ENCODE results near the gene INS.
"Not testable (repeated sequence)": the region's sequence is repeated elsewhere in the genome, so short reads cannot be mapped to it uniquely, and the experiment has no call there.

Gene INS

DNA sequence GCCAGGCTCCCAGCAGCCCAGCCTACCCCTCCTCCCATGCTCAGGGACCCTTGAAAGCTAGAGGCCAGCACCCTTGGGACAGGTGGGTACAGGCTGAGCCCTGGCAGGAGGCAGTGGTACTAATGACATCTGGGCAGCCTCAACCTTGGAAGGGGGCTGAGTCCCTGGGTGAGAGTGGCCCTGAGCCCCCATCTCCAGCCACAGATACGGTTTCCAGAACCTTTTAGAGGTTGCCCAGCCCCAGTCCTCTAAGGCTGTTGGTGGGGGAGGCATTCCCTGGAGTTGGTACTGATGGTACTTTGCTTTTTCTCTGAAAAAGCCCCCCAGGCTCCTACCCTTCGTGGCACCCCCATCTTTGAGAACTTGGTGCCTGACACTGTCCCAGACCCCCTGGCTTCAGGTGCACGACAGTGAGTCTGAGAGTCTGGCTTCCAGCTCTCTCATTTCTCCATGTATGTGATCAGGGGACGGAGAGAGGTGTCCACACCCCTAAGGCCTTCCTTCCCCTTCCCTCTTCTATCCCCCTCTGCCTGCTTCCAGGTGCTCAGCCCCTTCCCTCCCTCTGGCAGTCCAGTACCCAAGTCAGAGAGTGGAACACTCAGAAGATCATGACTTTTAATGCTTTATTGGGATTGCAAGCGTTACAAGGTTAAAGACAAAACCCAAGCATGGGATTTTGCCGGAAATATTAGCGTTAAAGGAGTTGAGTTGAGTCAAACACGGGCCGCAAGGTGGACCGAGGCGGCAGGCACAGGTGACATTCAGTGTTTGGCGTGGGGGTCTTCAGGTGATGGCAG, 32.3 kb downstream of the INS start:
- in situ Hi-C loops (cut with HindIII; ENCODE audit: low pct_ligation_motif_present, low pct_unique_long_range_greater_than_20kb, low sequenced_read_pairs) = no loop called here
- DNase-seq = no peak

- DNase-seq = no peak
- in situ Hi-C loops (cut with HindIII; ENCODE audit: low pct_ligation_motif_present, low pct_unique_long_range_greater_than_20kb, low sequenced_read_pairs) = no loop called here
These were observed 32.9 kb downstream of the INS start for GRCh38 chr11:2128130-2128510.

DNA sequence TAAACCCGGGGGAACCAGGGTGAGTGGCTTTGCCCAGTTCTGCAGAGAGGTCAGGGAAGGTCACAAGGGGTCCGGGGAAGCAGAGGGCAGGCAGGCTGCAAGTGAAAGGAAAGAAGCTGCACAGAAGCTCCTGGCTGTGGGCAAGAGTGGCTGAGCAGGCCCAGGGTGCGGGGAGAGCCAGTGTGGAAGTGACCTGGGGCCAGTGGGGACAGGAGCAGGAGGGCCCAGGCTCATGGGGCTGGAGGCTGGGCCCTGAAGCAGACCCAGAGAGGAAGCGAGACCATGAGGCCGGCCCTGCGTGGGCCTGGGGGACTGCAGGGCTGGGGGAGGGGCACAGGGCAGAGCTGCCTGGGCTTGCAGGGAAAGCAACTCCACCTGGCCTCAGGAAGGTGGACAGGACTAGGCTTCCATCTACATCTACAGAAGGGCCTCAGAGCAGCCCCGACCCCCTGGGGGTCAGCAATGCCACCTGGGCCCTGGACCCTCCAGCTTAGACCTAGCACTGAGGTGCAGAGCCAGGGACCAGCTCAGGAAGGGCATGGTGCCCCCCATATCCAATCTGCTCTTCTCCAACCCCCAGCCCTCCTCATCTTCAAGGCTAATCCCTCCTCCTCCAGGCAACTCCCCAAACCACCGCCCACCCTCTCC, 33.4 kb downstream of the INS start:
- no peak for DNase-seq
- in situ Hi-C loops (cut with HindIII; ENCODE audit: low pct_ligation_motif_present, low pct_unique_long_range_greater_than_20kb, low sequenced_read_pairs) = no loop called here

GRCh38 chr11:2126520-2127085, 34.4 kb downstream of the INS start:
- no peak for DNase-seq
- in situ Hi-C loops (cut with HindIII; ENCODE audit: low pct_ligation_motif_present, low pct_unique_long_range_greater_than_20kb, low sequenced_read_pairs) = no loop called here

DNA sequence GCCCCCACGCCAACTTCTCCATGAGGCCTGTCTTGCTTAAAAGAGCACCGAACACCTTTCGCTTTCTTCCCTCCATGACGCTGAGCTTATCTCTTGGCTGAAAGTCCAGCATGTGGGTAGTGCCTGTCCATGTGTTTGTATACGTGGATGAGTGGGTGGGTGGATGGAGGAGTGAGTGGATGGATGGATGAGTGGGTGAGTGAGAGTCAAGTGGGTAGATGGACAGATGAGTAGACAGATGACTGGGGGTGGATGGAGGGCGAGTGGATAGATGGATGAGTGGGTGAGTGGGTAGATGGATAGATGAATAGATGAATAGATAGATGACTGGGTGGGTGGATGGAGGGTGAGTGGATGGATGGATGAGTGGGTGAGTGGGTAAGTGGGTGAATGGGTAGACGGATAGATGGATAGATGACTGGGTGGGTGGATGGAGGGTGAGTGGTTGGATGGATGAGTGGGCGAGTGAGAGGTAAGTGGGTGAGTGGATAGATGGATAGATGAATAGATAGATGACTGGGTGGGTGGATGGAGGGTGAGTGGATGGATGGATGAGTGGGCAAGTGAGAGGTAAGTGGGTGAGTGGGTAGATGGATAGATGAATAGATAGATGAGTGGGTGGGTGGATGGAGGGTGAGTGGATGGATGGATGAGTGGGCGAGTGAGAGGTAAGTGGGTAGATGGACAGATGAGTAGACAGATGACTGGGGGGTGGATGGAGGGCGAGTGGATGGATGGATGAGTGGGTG, 36.1 kb downstream of the INS start:
- in situ Hi-C loops (cut with HindIII; ENCODE audit: low pct_ligation_motif_present, low pct_unique_long_range_greater_than_20kb, low sequenced_read_pairs); DNase-seq: not testable (repeated sequence)

DNA sequence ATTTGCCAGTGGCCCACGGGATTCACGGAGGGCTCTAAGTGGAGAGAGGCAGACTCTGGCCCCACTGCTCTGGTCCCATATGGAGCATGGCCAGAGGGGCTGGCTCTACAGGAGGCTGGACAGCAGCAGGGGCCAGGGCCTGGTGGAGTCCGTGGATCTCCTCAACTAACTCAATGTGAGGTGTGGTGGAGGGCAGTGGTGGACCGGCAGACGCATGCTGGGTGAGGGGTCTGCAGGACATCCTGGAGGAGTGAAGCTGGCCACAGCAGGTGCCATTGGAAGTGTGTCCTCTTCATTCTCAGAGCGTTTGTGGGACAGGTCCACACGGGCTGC, 37.4 kb downstream of the INS start:
- in situ Hi-C loops (cut with HindIII; ENCODE audit: low pct_ligation_motif_present, low pct_unique_long_range_greater_than_20kb, low sequenced_read_pairs) = no loop called here
- DNase-seq = no peak

DNA sequence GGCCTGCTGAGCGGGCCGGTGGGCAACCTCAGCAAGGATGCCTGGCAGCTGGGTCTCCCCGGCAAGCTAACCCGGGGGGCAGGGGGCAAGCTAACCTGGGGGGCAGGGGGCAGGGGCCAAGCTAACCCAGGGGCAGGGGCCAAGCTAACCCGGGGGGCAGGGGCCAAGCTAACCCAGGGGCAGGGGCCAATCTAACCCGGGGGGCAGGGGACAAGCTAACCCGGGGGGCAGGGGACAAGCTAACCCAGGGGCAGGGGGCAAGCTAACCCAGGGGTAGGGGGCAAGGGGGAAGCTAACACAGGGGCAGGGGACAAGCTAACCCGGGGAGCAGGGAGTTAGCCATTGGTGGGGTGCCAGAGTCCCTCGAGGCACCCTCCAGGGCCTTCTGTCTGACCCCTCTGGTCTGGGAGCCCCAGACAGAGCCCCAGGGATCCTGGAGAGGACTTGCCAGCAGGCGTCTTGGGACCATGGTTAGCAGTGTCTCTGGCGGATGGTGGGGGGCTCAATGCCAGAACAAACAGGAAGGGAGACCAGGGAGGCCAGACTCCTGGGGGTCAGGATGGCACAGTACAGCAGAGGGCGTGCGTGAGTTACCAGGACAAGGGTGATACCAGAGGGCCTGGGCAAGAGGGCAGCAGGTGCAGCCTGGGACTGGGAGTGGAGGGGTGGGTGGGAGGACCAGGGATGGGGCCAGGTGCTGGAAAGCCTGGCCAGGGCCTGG, 37.9 kb downstream of the INS start:
- DNase-seq = no peak
- in situ Hi-C loops (cut with HindIII; ENCODE audit: low pct_ligation_motif_present, low pct_unique_long_range_greater_than_20kb, low sequenced_read_pairs) = no loop called here

DNA sequence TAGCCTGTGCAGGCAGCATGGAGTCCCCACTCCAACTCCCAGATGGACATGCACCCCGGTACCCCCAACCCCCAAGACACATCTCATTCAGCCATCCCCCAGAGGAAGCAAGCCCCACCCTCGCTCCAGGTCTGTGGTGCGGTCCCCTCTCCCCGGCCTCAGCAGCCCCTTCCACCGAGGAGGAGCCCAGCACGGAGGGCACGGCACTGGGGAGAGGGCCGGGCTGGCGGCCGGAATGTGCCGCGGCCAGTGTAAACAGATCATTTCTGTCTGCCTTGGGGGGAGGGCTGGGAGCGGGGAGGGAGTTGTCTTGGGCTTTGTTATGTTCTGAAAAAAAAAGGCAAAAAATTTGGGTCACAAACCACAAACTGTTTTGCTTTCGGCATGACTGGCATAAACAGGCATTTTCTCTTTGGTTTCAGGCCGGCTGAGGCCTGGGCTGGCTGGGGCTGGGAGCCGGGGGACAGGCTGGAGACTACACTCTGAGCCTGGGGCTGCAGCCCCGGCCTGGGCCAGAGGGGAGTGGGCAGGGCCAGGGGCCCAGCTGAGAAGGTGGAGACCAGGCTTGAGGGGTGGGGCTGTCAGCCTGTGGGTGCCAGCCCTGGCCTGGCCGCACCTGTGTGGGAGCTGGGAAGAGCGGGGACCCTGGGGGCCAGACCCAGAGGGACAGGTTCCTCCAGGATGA, 38.6 kb downstream of the INS start:
- in situ Hi-C loops (cut with HindIII; ENCODE audit: low pct_ligation_motif_present, low pct_unique_long_range_greater_than_20kb, low sequenced_read_pairs) = no loop called here
- DNase-seq = no peak

- in situ Hi-C loops (cut with HindIII; ENCODE audit: low pct_ligation_motif_present, low pct_unique_long_range_greater_than_20kb, low sequenced_read_pairs) = no loop called here
- no peak for DNase-seq
These were observed 39.5 kb downstream of the INS start for GRCh38 chr11:2121227-2122130.

- in situ Hi-C loops (cut with HindIII; ENCODE audit: low pct_ligation_motif_present, low pct_unique_long_range_greater_than_20kb, low sequenced_read_pairs) = no loop called here
- no peak for DNase-seq
These were observed 40.5 kb downstream of the INS start for GRCh38 chr11:2120359-2121100.

DNA sequence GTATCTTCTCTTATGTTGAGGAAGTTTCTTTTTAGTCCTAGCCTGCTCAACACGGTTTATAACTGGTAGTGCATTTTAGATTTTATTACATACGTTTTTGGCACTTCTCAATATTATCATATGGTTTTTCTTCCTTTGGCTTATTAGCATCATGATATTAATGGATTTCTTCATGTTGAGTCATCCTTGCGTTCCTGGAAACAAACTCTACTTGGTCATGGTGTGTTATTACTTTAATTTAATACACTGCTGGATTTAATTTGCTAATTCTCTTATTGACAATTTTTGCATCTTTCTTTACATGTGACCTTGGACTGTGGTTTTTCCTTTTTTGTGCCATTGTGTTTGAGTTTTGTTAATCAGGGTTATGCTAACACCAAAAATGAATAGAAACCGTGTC, 42.3 kb downstream of the INS start:
- DNase-seq = no peak
- in situ Hi-C loops (cut with HindIII; ENCODE audit: low pct_ligation_motif_present, low pct_unique_long_range_greater_than_20kb, low sequenced_read_pairs) = no loop called here

DNA sequence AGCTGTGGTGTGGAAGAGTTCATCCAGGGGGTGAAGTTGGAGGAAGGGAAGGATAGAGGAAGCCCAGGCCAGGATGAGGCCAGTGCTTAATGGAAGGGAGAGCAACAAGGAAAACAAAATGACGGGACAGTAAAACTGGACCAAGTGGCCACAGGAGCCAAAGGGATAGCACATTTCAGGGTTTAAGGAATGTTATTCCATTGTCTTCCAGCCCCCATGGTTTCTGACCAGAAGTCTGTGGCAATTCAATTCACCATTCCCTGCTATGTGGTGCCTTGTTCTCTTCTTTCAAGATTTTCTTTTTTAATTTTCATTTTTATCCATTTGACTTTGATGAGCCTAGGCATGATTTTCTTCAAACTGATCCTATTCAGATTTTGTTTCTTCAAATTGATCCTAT, 44.3 kb downstream of the INS start:
- DNase-seq = no peak
- in situ Hi-C loops (cut with HindIII; ENCODE audit: low pct_ligation_motif_present, low pct_unique_long_range_greater_than_20kb, low sequenced_read_pairs) = no loop called here

- in situ Hi-C loops (cut with HindIII; ENCODE audit: low pct_ligation_motif_present, low pct_unique_long_range_greater_than_20kb, low sequenced_read_pairs) = no loop called here
- no peak for DNase-seq
These were observed 45.7 kb downstream of the INS start for GRCh38 chr11:2115308-2115707.

- in situ Hi-C loops (cut with HindIII; ENCODE audit: low pct_ligation_motif_present, low pct_unique_long_range_greater_than_20kb, low sequenced_read_pairs) = no loop called here
- no peak for DNase-seq
These were observed 46.4 kb downstream of the INS start for GRCh38 chr11:2114430-2115241.

- in situ Hi-C loops (cut with HindIII; ENCODE audit: low pct_ligation_motif_present, low pct_unique_long_range_greater_than_20kb, low sequenced_read_pairs) = no loop called here
- no peak for DNase-seq
These were observed 47.2 kb downstream of the INS start for GRCh38 chr11:2113776-2114175.

- in situ Hi-C loops (cut with HindIII; ENCODE audit: low pct_ligation_motif_present, low pct_unique_long_range_greater_than_20kb, low sequenced_read_pairs) = no loop called here
These were observed 50.5 kb downstream of the INS start for GRCh38 chr11:2110521-2110920.

More at GRCh38 chr11:2110521-2110920, 50.5 kb downstream of the INS start:
- DNase-seq = no peak
